PC-3 (cell line): ENCODE results near the gene TEX30. TPM values are rescaled to one million over a fixed set of nuclear protein-coding genes. Genes with fewer than 3 reads are reported as not detected.

ENCODE experiments used
- ATAC-seq: fragments of 200-7000 bp; cut with Tn5 transposase; 2 replicates; pipeline ENCODE4 v1.9.1; 2020; ENCODE audit warnings: mild to moderate bottlenecking, moderate library complexity
- BruUV-seq: library from RNA; stranded (reverse); fragments of 400-500 nt; replicated peaks from 2 replicates; lab custom pipeline; 2021; lab: Mats Ljungman, UMichigan
- CTCF ChIA-PET: fragments of 300-600 bp; sonication (Branson Sonifier 250); formaldehyde crosslinking; loops from one replicate; lab custom pipeline; 2022; ENCODE audit warnings: antibody characterized with exemption; lab: Charles Lee
- POLR2A ChIA-PET: fragments of 300-600 bp; sonication (Branson Sonifier 250); formaldehyde crosslinking; loops from one replicate; lab custom pipeline; 2022; ENCODE audit warnings: antibody characterized with exemption; ENCODE audit not compliant: unreplicated experiment; lab: Charles Lee
- DNase-seq: peaks from one replicate; pipeline ENCODE4 v3.0.0-alpha.2; 2015
- H2AFZ ChIP-seq: fragments of 300-600 bp; sonication (generic); 2 replicates; pipeline ENCODE4 v1.6.0; 2016; ENCODE audit warnings: antibody characterized with exemption, low read length
- H3F3A ChIP-seq: fragments of 300-600 bp; sonication (generic); one replicate; pipeline ENCODE4 v1.6.0; 2017; ENCODE audit warnings: antibody characterized with exemption, low read length, control low read depth, mild to moderate bottlenecking; ENCODE audit not compliant: unreplicated experiment
- H3K27ac ChIP-seq: fragments of 300-600 bp; sonication (generic); 2 replicates; pipeline ENCODE4 v1.5.1; 2016; ENCODE audit warnings: mild to moderate bottlenecking, low read length
- H3K27me3 ChIP-seq: fragments of 300-600 bp; sonication (generic); 2 replicates; pipeline ENCODE4 v1.6.1; 2016; ENCODE audit warnings: low read length, mixed read lengths
- H3K36me3 ChIP-seq: fragments of 300-600 bp; sonication (generic); 2 replicates; pipeline ENCODE4 v1.6.1; 2016; ENCODE audit warnings: low read depth, mixed run types, low read length, mixed read lengths
- H3K4me1 ChIP-seq: fragments of 300-600 bp; sonication (generic); 2 replicates; pipeline ENCODE4 v1.5.1; 2016; ENCODE audit warnings: low read length; ENCODE audit not compliant: insufficient read depth
- H3K4me2 ChIP-seq: fragments of 300-600 bp; sonication (generic); 2 replicates; pipeline ENCODE4 v1.6.0; 2016; ENCODE audit warnings: low read length
- H3K4me3 ChIP-seq: fragments of 300-600 bp; sonication (generic); 2 replicates; pipeline ENCODE4 v1.5.1; 2016; ENCODE audit warnings: mild to moderate bottlenecking, low read length, mixed read lengths
- H3K79me2 ChIP-seq: fragments of 300-600 bp; sonication (generic); 2 replicates; pipeline ENCODE4 v1.6.1; 2017; ENCODE audit warnings: low read length, mixed read lengths
- H3K9ac ChIP-seq: fragments of 300-600 bp; sonication (generic); 2 replicates; pipeline ENCODE4 v1.6.0; 2016; ENCODE audit warnings: mild to moderate bottlenecking, low read length
- H3K9me2 ChIP-seq: fragments of 300-600 bp; sonication (generic); replicated peaks from 2 replicates; pipeline ENCODE4 v1.6.1; 2016; ENCODE audit warnings: mixed run types, low read length, mixed read lengths
- H3K9me3 ChIP-seq: fragments of 300-600 bp; sonication (generic); 2 replicates; pipeline ENCODE4 v1.6.1; 2016; ENCODE audit warnings: low read length, mixed read lengths
- H4K20me1 ChIP-seq: fragments of 300-600 bp; sonication (generic); 2 replicates; pipeline ENCODE4 v1.6.1; 2016; ENCODE audit warnings: low read length, mixed read lengths
- EZH2 ChIP-seq: fragments of 300-600 bp; sonication (generic); IDR thresholded peaks from one replicate; pipeline ENCODE4 v1.6.1; 2017; ENCODE audit warnings: antibody characterized with exemption, mild to moderate bottlenecking, low read length; ENCODE audit not compliant: unreplicated experiment
- EZH2phosphoT487 ChIP-seq: fragments of 300-600 bp; sonication (generic); IDR thresholded peaks from 2 replicates; pipeline ENCODE4 v1.6.1; 2018; ENCODE audit warnings: mild to moderate bottlenecking, antibody characterized with exemption, low read length, borderline replicate concordance
- intact Hi-C: fragments of 100-400 bp; cut with micrococcal nuclease; formaldehyde crosslinking; loops from 2 replicates; pipeline ENCODE4 v1.9.0; 2023
- total RNA-seq: library from RNA; depleted of rRNA; stranded (reverse); fragments of >200 nt; gene quantifications from 2 replicates; pipeline ENCODE4 v1.2.3, GENCODE V29; 2014; rRNA removed
- TF ChIP-seq, protein P1 (sequence below): fragments of 300-600 bp; sonication (generic); conservative IDR thresholded peaks from 2 replicates; pipeline ENCODE4 v1.5.1; 2017; ENCODE audit warnings: antibody characterized with exemption, low read depth, mild to moderate bottlenecking, low read length

The TEX30 gene
- total RNA-seq, 1 experiment from 2014 or later: 16.7 TPM

- H3K4me1 ChIP-seq: no peaks in the 10 kb centered on the region
- no peaks in the 10 kb centered on the region for H3F3A ChIP-seq
- H3K27ac ChIP-seq: no peak overlapping the region
- H3K4me2 ChIP-seq: no peak overlapping the region
- H3K9ac ChIP-seq: no peak overlapping the region
- no peak for DNase-seq
- no peaks in the 10 kb centered on the region for H3K79me2 ChIP-seq
- no peaks in the 10 kb centered on the region for H3K9me3 ChIP-seq
- no peaks in the 10 kb centered on the region for H3K36me3 ChIP-seq
- no TSS peak for BruUV-seq
- H3K4me3 ChIP-seq: no peak overlapping the region
- no peaks in the 10 kb centered on the region for H3K9me2 ChIP-seq
- CTCF ChIA-PET: no interaction called here
- H3K27me3 ChIP-seq: no peaks in the 10 kb centered on the region
- intact Hi-C loops: no loop called here
- TF ChIP-seq, protein P1, sequence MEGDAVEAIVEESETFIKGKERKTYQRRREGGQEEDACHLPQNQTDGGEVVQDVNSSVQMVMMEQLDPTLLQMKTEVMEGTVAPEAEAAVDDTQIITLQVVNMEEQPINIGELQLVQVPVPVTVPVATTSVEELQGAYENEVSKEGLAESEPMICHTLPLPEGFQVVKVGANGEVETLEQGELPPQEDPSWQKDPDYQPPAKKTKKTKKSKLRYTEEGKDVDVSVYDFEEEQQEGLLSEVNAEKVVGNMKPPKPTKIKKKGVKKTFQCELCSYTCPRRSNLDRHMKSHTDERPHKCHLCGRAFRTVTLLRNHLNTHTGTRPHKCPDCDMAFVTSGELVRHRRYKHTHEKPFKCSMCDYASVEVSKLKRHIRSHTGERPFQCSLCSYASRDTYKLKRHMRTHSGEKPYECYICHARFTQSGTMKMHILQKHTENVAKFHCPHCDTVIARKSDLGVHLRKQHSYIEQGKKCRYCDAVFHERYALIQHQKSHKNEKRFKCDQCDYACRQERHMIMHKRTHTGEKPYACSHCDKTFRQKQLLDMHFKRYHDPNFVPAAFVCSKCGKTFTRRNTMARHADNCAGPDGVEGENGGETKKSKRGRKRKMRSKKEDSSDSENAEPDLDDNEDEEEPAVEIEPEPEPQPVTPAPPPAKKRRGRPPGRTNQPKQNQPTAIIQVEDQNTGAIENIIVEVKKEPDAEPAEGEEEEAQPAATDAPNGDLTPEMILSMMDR: no peak
- TF ChIP-seq EZH2phosphoT487 (no peak), EZH2 (no peak)
- POLR2A ChIA-PET: interaction anchor here (0.6 to 0.7 kb wide), 2 partner anchors 122 to 127 kb away, joined by 5 read pairs; partner anchors contain the start of genes ERCC5 and TPP2
- H2AFZ ChIP-seq: no peak overlapping the region
- H4K20me1 ChIP-seq: no peaks in the 10 kb centered on the region
- ATAC-seq: no peak
These were observed 54.8 kb downstream of the TEX30 start for GRCh38 chr13:102718746-102719145.

Other genes starting within 250 kb of the TEX30 start
- 16.1 and 30.4 TPM in 2 replicates for gene TPP2, start 176.8 kb downstream of the TEX30 start, total RNA-seq
- gene METTL21C, start 78.7 kb downstream of the TEX30 start, total RNA-seq: not detected in 2 replicates
- gene POGLUT2, start 25.2 kb upstream of the TEX30 start, total RNA-seq: 4.5 and 6.7 TPM in 2 replicates
- gene BIVM, start 25.3 kb upstream of the TEX30 start, total RNA-seq: 6.0 and 6.7 TPM in 2 replicates
- 19.3 and 23.7 TPM in 2 replicates for gene ERCC5, start 72.2 kb upstream of the TEX30 start, total RNA-seq